ENCODE data around the gene SV2A.
"Not testable (repeated sequence)": the region's sequence is repeated elsewhere in the genome, so short reads cannot be mapped to it uniquely, and the experiment has no call there.

The SV2A gene

GRCh38 chr1:149886121-149886395 is 31.6 kb downstream of the SV2A start:
- peak; percentile 9 for DNase-seq (ENCODE audit: low read depth)

GRCh38 chr1:149885339-149886120 is 32.1 kb downstream of the SV2A start:
- DNase-seq (ENCODE audit: low read depth): peak; percentile 47

GRCh38 chr1:149884433-149885338 is 33.0 kb downstream of the SV2A start:
- no peak for DNase-seq (ENCODE audit: low read depth)

GRCh38 chr1:149883598-149884247 is 33.9 kb downstream of the SV2A start:
- no peak for DNase-seq (ENCODE audit: low read depth)

GRCh38 chr1:149881876-149882275 is 35.8 kb downstream of the SV2A start:
- DNase-seq (ENCODE audit: low read depth): no peak

- no peak for DNase-seq (ENCODE audit: low read depth)
These were observed 38.1 kb downstream of the SV2A start for GRCh38 chr1:149879556-149879955.

- no peak for DNase-seq (ENCODE audit: low read depth)
These were observed 40.3 kb downstream of the SV2A start for GRCh38 chr1:149877211-149877946.

GRCh38 chr1:149873060-149873459 is 44.6 kb downstream of the SV2A start:
- not testable (repeated sequence) for DNase-seq (ENCODE audit: low read depth)

- DNase-seq (ENCODE audit: low read depth): not testable (repeated sequence)
These were observed 50.8 kb downstream of the SV2A start for GRCh38 chr1:149866887-149867286.

- DNase-seq (ENCODE audit: low read depth): not testable (repeated sequence)
These were observed 56.1 kb downstream of the SV2A start for GRCh38 chr1:149861497-149862054.

- DNase-seq (ENCODE audit: low read depth): not testable (repeated sequence)
These were observed 56.8 kb downstream of the SV2A start for GRCh38 chr1:149860684-149861496.

GRCh38 chr1:149860271-149860670 is 57.4 kb downstream of the SV2A start:
- DNase-seq (ENCODE audit: low read depth): not testable (repeated sequence)

Data from activated T-helper 9 cell treated with anti-CD3 and anti-CD28 coated beads, Interleukin-2, amount 50 U/mL, for 16 hours (primary cell).